Brain microvascular endothelial cell (primary cell): ENCODE measurements around the gene FAM229B.

Source experiments
- DNase-seq: peaks from one replicate; pipeline ENCODE4 v3.0.0-alpha.2; 2020
- H3K27ac ChIP-seq: fragments of 250-450 bp; sonication (Bioruptor Pico); 2 replicates; pipeline ENCODE4 v1.5.1; 2020; ENCODE audit warnings: mild to moderate bottlenecking, moderate library complexity
- H3K27me3 ChIP-seq: fragments of 250-450 bp; sonication (Bioruptor Pico); replicated peaks from 2 replicates; pipeline ENCODE4 v1.5.1; 2020; ENCODE audit warnings: mild to moderate bottlenecking
- H3K36me3 ChIP-seq: fragments of 250-450 bp; sonication (Bioruptor Pico); replicated peaks from 2 replicates; pipeline ENCODE4 v1.5.1; 2020; ENCODE audit warnings: mild to moderate bottlenecking
- H3K4me3 ChIP-seq: 2 replicates; pipeline ENCODE4 v1.5.1; 2011; ENCODE audit warnings: low read depth, mild to moderate bottlenecking, control low read depth, low read length, moderate library complexity
- CTCF ChIP-seq: IDR thresholded peaks from 2 replicates; pipeline ENCODE4 v1.5.1; 2011; ENCODE audit warnings: low read depth, mild to moderate bottlenecking, moderate library complexity, low read length, control low read depth, inconsistent platforms; ENCODE audit errors: missing control alignments
- in situ Hi-C: cut with HindIII; loops from 2 replicates; pipeline ENCODE4 v1.10.0; 2017; ENCODE audit warnings: low sequenced_read_pairs, low pct_ligation_motif_present

Gene FAM229B

DNA sequence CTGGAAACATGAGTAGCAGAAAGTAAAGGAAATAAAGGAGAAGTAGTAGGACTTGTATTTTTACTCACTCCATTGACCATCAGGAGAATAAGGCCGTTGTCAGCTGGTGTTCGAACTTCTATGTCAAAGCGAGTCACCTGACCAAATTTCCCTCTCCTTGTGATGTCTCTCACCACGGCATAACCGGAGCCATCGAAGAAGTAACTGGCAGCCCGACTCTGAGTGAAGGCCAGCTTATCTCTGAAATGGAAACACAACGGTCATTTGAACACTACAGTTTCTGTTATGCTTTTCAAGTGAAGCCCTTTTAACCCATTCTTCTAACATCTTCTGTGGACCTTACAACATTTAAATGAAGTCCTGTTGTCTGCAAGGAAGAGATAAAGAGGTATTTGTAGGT lies 51.7 kb downstream of the FAM229B start:
- Histone ChIP-seq H3K27ac (no peak overlapping the region), H3K4me3 (no peak overlapping the region), H3K36me3 (peaks cover 85% of the 10 kb centered on the region), H3K27me3 (no peaks in the 10 kb centered on the region)
- TF ChIP-seq CTCF: no peak
- no peak for DNase-seq
- in situ Hi-C loops: no loop called here

- no peak for TF ChIP-seq CTCF
- peaks cover 86% of the 10 kb centered on the region for H3K36me3 ChIP-seq
- in situ Hi-C loops: no loop called here
- no peak overlapping the region for H3K4me3 ChIP-seq
- no peak for DNase-seq
- no peak overlapping the region for H3K27ac ChIP-seq
- H3K27me3 ChIP-seq: no peaks in the 10 kb centered on the region
Measured at GRCh38 chr6:112141707-112142106, 54.3 kb downstream of the FAM229B start.

DNA sequence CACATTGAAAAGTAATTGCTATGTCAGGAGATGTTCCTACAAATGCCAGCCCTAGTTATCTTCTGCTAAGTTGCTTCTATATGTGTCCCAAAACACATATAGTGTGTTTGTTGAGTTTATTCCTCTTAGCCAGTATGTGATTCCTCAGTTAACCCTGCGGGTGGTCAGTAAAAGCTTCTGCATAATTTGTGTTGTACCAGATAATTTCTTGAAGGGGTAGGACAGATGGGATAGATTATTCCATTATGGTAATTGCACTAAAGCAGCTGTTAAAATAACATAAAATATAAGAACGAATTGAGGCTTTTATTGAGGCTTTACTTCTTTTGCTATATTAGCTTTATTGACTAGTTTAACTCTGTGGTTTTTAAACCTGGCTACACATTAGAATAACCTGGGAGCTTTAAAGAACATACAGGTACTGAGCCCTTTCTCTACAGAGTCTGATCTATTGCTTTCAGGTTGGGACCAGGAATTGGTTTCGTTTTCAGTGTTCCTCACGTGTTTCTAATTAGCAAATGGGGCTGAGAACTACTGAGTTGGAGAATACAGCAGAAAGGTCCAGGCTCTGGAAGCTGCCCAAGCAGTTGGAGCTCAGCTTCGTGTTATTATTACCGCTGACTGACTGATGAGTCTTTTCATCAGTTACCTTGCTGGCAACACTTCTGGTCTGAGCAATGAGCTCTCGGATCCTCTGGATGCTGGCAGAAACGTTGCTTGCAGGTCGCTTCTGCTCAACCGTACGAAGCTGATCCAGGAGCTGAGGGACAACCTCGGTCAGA lies 56.9 kb downstream of the FAM229B start:
- H3K27me3 ChIP-seq: no peaks in the 10 kb centered on the region
- no peak for TF ChIP-seq CTCF
- in situ Hi-C loops: no loop called here
- no peak for DNase-seq
- H3K4me3 ChIP-seq: no peak overlapping the region
- peaks cover 78% of the 10 kb centered on the region for H3K36me3 ChIP-seq
- no peak overlapping the region for H3K27ac ChIP-seq

DNA sequence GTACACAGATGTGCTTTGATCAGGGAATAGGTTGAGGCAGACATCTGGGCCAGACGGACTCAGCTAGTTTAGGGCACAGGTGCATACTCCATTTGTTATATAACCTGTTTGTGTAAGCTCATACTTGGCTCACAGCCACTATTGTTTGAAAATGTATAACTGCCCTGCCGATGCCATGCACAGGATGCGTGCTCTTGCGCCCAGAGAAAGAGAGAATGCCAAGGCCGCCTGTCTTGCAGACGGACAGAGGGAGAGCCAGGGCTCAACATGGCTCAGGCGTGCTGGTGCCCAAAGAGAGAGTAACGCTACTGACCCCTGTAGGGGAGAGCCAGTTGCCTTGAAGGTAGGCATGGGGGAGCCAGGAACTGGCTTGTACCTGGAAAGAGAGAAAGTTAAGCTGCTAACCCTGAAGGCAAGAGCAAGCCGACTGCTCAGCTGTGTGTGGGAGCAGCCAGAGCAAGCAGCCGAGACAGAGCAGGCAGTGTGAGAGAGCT lies 57.7 kb downstream of the FAM229B start:
- no peak for DNase-seq
- Histone ChIP-seq H3K27ac (no peak overlapping the region), H3K36me3 (peaks cover 72% of the 10 kb centered on the region), H3K27me3 (no peaks in the 10 kb centered on the region), H3K4me3 (no peak overlapping the region)
- in situ Hi-C loops: no loop called here
- TF ChIP-seq CTCF: no peak

GRCh38 chr6:112148103-112148502 lies 60.7 kb downstream of the FAM229B start:
- no peak for DNase-seq
- Histone ChIP-seq H3K27ac (no peak overlapping the region), H3K36me3 (peaks cover 49% of the 10 kb centered on the region), H3K27me3 (no peaks in the 10 kb centered on the region), H3K4me3 (no peak overlapping the region)
- in situ Hi-C loops: no loop called here
- TF ChIP-seq CTCF: no peak

- Histone ChIP-seq H3K36me3 (peaks cover 41% of the 10 kb centered on the region), H3K27ac (no peak overlapping the region), H3K27me3 (no peaks in the 10 kb centered on the region), H3K4me3 (no peak overlapping the region)
- no peak for DNase-seq
- in situ Hi-C loops: no loop called here
- TF ChIP-seq CTCF: no peak
Measured at GRCh38 chr6:112149236-112149635, 61.8 kb downstream of the FAM229B start.
